SU-DHL-6 (cell line): ENCODE results near the gene NEUROG1.

ENCODE experiments used
- H2AFZ ChIP-seq: fragments of 200-600 bp; sonication (generic); 2 replicates; pipeline ENCODE4 v1.6.1; 2014; ENCODE audit warnings: low read depth, mild to moderate bottlenecking, moderate library complexity, mixed read lengths, antibody characterized with exemption, low read length; ENCODE audit not compliant: severe bottlenecking
- H3F3A ChIP-seq: fragments of 200-600 bp; shearing (Covaris generic); 2 replicates; pipeline ENCODE4 v1.6.0; 2016; ENCODE audit warnings: antibody characterized with exemption, mild to moderate bottlenecking; ENCODE audit not compliant: insufficient read depth
- H3K27ac ChIP-seq: fragments of 200-600 bp; sonication (generic); 2 replicates; pipeline ENCODE4 v1.5.1; 2016; ENCODE audit warnings: low read depth, mild to moderate bottlenecking, low read length, moderate library complexity, mixed read lengths
- H3K27me3 ChIP-seq: fragments of 200-600 bp; sonication (generic), shearing (Covaris generic); 2 replicates; pipeline ENCODE4 v1.6.0; 2014; ENCODE audit warnings: mild to moderate bottlenecking, low read length
- H3K36me3 ChIP-seq: fragments of 200-600 bp; sonication (generic); 2 replicates; pipeline ENCODE4 v1.6.1; 2014; ENCODE audit warnings: mild to moderate bottlenecking, low read length, mixed read lengths
- H3K4me2 ChIP-seq: fragments of 300-600, 200-600 bp; shearing (Covaris generic), sonication (generic); 2 replicates; pipeline ENCODE4 v1.6.0; 2014; ENCODE audit warnings: low read length, low read depth, mild to moderate bottlenecking; ENCODE audit not compliant: poor library complexity, severe bottlenecking
- H3K4me3 ChIP-seq: fragments of 200-600 bp; sonication (generic); 2 replicates; pipeline ENCODE4 v1.5.1; 2014; ENCODE audit warnings: antibody characterized with exemption, low read length, mild to moderate bottlenecking, mixed read lengths; ENCODE audit not compliant: insufficient read depth, poor library complexity, severe bottlenecking
- H3K79me2 ChIP-seq: fragments of 200-600 bp; sonication (generic); 2 replicates; pipeline ENCODE4 v1.6.1; 2014; ENCODE audit warnings: mild to moderate bottlenecking, low read length, moderate library complexity; ENCODE audit not compliant: insufficient read depth
- H3K9ac ChIP-seq: fragments of 200-600 bp; sonication (generic); 2 replicates; pipeline ENCODE4 v1.7.0; 2014; ENCODE audit warnings: mild to moderate bottlenecking, low read length
- H3K9me2 ChIP-seq: fragments of 200-600 bp; sonication (generic); replicated peaks from 2 replicates; pipeline ENCODE4 v1.6.1; 2014; ENCODE audit warnings: low read length; ENCODE audit not compliant: insufficient read depth
- H3K9me3 ChIP-seq: fragments of 200-600 bp; sonication (generic); 2 replicates; pipeline ENCODE4 v1.6.1; 2014; ENCODE audit warnings: low read length, mixed read lengths; ENCODE audit not compliant: insufficient read depth
- H4K20me1 ChIP-seq: fragments of 200-600 bp; sonication (generic); 2 replicates; pipeline ENCODE4 v1.6.1; 2014; ENCODE audit warnings: low read depth, mild to moderate bottlenecking, antibody characterized with exemption, low read length, moderate library complexity, mixed read lengths
- CTCF ChIP-seq: fragments of 200-600 bp; sonication (generic); IDR thresholded peaks from one replicate; pipeline ENCODE4 v1.5.1; 2017; ENCODE audit warnings: antibody characterized with exemption, mild to moderate bottlenecking, low read length, moderate library complexity; ENCODE audit not compliant: insufficient read depth, poor library complexity, severe bottlenecking
- EZH2phosphoT487 ChIP-seq: fragments of 200-600 bp; sonication (generic), shearing (Covaris generic); conservative IDR thresholded peaks from 2 replicates; pipeline ENCODE4 v1.6.1; 2018; ENCODE audit warnings: mild to moderate bottlenecking, antibody characterized with exemption, low read length, moderate library complexity, mixed read lengths

Gene NEUROG1

GRCh38 chr5:135508496-135509005 is 27.2 kb downstream of the NEUROG1 start:
- Histone ChIP-seq H3K9ac (no peak overlapping the region), H3K9me3 (no peaks in the 10 kb centered on the region), H3K4me3 (no peak overlapping the region), H2AFZ (no peak overlapping the region), H3K79me2 (no peaks in the 10 kb centered on the region), H3F3A (no peaks in the 10 kb centered on the region), H3K27ac (no peak overlapping the region), H3K36me3 (no peaks in the 10 kb centered on the region), H3K4me2 (no peak overlapping the region), H3K9me2 (no peaks in the 10 kb centered on the region), H3K27me3 (no peaks in the 10 kb centered on the region), H4K20me1 (no peaks in the 10 kb centered on the region)
- TF ChIP-seq CTCF (no peak), EZH2phosphoT487 (no peak)

GRCh38 chr5:135505973-135506372 is 29.8 kb downstream of the NEUROG1 start:
- no peaks in the 10 kb centered on the region for H3K9me2 ChIP-seq
- no peak overlapping the region for H3K27ac ChIP-seq
- H2AFZ ChIP-seq = no peak overlapping the region
- H4K20me1 ChIP-seq = no peaks in the 10 kb centered on the region
- H3K79me2 ChIP-seq = no peaks in the 10 kb centered on the region
- H3K27me3 ChIP-seq = no peaks in the 10 kb centered on the region
- TF ChIP-seq EZH2phosphoT487 (no peak), CTCF (no peak)
- no peaks in the 10 kb centered on the region for H3K9me3 ChIP-seq
- no peak overlapping the region for H3K4me2 ChIP-seq
- no peaks in the 10 kb centered on the region for H3K36me3 ChIP-seq
- H3K4me3 ChIP-seq = no peak overlapping the region
- no peaks in the 10 kb centered on the region for H3F3A ChIP-seq
- no peak overlapping the region for H3K9ac ChIP-seq

GRCh38 chr5:135504376-135504775 is 31.4 kb downstream of the NEUROG1 start:
- H3K79me2 ChIP-seq = no peaks in the 10 kb centered on the region
- H3K4me2 ChIP-seq = no peak overlapping the region
- no peaks in the 10 kb centered on the region for H3K27me3 ChIP-seq
- H4K20me1 ChIP-seq = no peaks in the 10 kb centered on the region
- H3K27ac ChIP-seq = no peak overlapping the region
- H2AFZ ChIP-seq = no peak overlapping the region
- H3F3A ChIP-seq = no peaks in the 10 kb centered on the region
- no peaks in the 10 kb centered on the region for H3K9me2 ChIP-seq
- no peak overlapping the region for H3K4me3 ChIP-seq
- TF ChIP-seq EZH2phosphoT487 (no peak), CTCF (no peak)
- H3K9ac ChIP-seq = no peak overlapping the region
- H3K9me3 ChIP-seq = no peaks in the 10 kb centered on the region
- H3K36me3 ChIP-seq = no peaks in the 10 kb centered on the region

DNA sequence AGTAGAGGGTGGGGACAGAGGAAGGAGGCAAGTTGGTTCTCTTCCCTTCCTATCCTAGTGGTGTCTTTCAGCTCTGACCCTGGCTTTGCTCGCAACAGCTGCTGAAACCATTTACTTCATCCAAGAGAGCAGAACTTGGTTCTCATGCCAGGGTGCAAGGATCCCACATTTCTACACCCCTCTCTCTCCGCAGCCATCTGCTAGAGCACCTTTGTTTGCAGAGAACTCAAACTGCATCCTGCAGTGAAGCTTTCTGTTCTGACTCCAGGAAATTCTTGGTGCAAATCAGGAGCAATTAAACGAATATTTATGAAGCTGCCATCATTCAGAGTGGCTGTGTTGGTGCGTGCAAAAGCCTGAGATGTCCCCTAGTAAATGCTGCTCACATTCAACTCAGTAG is 31.9 kb downstream of the NEUROG1 start:
- H3F3A ChIP-seq = no peaks in the 10 kb centered on the region
- H3K4me2 ChIP-seq = no peak overlapping the region
- no peak overlapping the region for H3K9ac ChIP-seq
- no peak overlapping the region for H3K4me3 ChIP-seq
- no peaks in the 10 kb centered on the region for H3K79me2 ChIP-seq
- H3K36me3 ChIP-seq = no peaks in the 10 kb centered on the region
- H4K20me1 ChIP-seq = no peaks in the 10 kb centered on the region
- H2AFZ ChIP-seq = no peak overlapping the region
- H3K27me3 ChIP-seq = no peaks in the 10 kb centered on the region
- TF ChIP-seq EZH2phosphoT487 (no peak), CTCF (no peak)
- no peaks in the 10 kb centered on the region for H3K9me2 ChIP-seq
- H3K27ac ChIP-seq = no peak overlapping the region
- no peaks in the 10 kb centered on the region for H3K9me3 ChIP-seq
